Endometrial microvascular endothelial cells (primary cell): ENCODE measurements around the gene CENPS. TPM values are rescaled to one million over a fixed set of nuclear protein-coding genes. Genes with fewer than 3 reads are reported as not detected.

Experiments
- in situ Hi-C: cut with HindIII; loops from 2 replicates; pipeline ENCODE4 v1.10.0; 2017; ENCODE audit warnings: low sequenced_read_pairs, low pct_unique_long_range_greater_than_20kb; ENCODE audit errors: inconsistent ontology term
- total RNA-seq: library from RNA; depleted of rRNA; stranded (reverse); fragments of >200 nt; gene quantifications from one replicate; pipeline ENCODE4 v1.2.3, GENCODE V29; 2015; ENCODE audit errors: inconsistent ontology term

CENPS gene
- total RNA-seq: 7.7 TPM

GRCh38 chr1:10430216-10431069, at the start of gene CENPS:
TSS of gene CENPS (plus strand) at chr1:10430433. CDS start at chr1:10430518, 85 bp downstream.
- in situ Hi-C loops: no loop called here

GRCh38 chr1:10380594-10381275, 49.5 kb upstream of the CENPS start:
- in situ Hi-C loops: no loop called here

- in situ Hi-C loops: no loop called here
Observed at GRCh38 chr1:10383630-10384029, 46.6 kb upstream of the CENPS start.

- in situ Hi-C loops: no loop called here
Observed at GRCh38 chr1:10384219-10384618, 46.0 kb upstream of the CENPS start.

GRCh38 chr1:10386761-10387676, 43.2 kb upstream of the CENPS start:
- in situ Hi-C loops: no loop called here

- in situ Hi-C loops: no loop called here
Observed at GRCh38 chr1:10387677-10388386, 42.4 kb upstream of the CENPS start.

GRCh38 chr1:10388387-10388715, 41.9 kb upstream of the CENPS start:
- in situ Hi-C loops: no loop called here

- in situ Hi-C loops: no loop called here
Observed at GRCh38 chr1:10389271-10389973, 40.8 kb upstream of the CENPS start.

- in situ Hi-C loops: no loop called here
Observed at GRCh38 chr1:10396870-10397269, 33.4 kb upstream of the CENPS start.

DNA sequence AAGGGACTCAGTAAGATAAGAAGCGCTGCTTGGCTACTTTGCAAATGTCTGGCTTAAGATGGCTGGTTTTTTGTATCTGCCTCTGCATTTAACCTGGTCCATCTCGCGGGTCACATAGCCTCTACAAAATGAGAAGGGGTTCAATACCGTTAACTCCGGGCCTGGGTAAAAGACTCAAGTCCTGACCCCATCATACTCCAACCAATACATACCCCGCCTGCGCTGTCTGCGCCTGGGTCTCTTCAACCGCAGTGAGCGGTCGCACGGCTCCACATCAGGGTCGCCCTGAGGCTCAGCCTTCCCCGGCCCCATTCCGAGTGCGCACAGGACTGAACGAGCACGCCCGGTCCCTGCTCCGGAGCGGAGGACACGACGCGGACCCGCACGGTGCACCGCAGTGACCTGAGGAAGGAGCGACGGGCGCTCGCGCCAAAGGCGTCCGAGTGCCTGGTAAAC, 31.9 kb upstream of the CENPS start:
- in situ Hi-C loops: no loop called here

DNA sequence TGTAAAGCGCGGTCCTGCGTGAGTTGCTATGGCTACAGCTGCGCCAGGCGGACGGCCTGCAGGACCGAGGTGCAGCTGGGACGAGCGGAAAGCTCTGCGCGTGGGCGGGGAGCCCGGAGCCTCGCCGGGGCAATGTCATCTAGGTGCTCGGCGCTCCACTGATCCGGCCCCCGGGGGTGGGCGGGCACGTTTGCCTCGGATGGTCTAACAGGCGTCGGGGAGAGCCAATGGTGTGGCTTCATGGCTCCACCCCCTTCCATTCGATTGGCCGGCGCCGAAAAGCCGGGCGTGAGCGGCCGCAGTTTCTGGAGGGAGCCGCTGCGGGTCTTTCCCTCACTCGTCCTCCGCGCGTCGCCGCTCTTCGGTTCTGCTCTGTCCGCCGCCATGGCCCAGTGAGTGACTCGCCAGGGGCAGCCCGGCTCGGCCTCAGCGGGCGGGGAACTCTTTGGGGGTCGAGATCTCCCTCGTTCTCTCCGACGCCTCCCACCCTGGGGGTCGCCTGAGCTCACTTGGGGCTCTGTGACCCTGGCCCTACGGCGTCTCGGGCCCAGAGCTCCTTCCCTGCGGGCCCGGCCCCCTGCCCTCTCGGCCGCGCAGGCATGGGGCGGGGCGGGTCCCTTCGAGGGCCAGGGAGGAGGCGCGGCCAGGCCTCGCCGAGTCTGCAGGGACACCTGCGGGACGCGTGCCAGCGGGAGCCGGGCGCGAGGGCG, 31.3 kb upstream of the CENPS start, which contains the start of gene PGD:
Gene PGD (plus strand): TSS at position 331 of the 710 bp plus-strand sequence. CDS start 54 bp downstream, at position 385.
- in situ Hi-C loops: no loop called here

- in situ Hi-C loops: no loop called here
Observed at GRCh38 chr1:10399444-10399941, 30.7 kb upstream of the CENPS start.

DNA sequence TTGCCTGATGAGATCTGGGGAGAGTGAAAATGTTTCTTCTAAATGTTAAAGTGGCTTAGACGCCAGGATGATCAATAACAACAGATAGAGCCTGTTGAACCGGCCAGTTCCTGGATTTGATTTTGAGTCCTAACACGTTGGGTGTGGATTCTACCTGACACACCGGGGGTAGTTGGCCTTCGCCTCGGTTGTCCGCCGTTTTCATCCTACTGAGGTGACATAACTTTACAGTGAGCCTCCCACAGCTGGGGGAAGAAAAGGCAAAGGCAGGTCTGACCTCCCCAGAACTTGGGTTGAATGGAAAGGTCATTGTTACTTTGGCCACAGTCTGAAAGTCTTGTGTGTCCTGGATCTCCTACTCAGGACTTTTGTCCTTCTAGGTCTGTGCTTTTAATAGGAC, 30.2 kb upstream of the CENPS start:
- in situ Hi-C loops: no loop called here

GRCh38 chr1:10401281-10401680, 29.0 kb upstream of the CENPS start:
- in situ Hi-C loops: no loop called here

DNA sequence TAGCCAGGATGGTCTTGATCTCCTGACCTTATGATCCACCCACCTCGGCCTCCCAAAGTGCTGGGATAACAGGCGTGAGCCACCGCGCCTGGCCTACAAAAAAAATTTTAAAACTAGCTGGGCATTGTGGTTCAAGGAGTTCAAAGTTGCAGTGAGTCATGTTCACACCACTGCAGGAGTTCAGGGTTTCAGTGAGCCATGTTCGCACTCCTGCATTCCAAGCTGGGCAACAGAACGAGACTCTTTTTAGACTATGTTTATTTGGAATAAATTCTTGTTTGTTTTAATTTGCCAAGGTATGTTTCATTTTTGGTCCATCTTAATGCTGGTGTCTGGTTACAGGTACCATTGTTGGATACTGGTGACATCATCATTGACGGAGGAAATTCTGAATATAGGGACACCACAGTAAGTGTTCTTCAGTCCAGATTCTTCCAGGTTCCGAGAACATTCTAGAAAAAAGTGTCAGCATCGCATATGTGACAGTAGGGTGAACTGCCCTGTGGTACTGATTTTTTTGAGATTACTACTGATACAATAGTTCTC, 27.4 kb upstream of the CENPS start:
- in situ Hi-C loops: no loop called here

- in situ Hi-C loops: no loop called here
Observed at GRCh38 chr1:10407201-10407600, 23.0 kb upstream of the CENPS start.
